Type B pancreatic cell (in vitro differentiated cells): ENCODE data around the gene TTC33. TPM values are rescaled to one million over a fixed set of nuclear protein-coding genes. Genes with fewer than 3 reads are reported as not detected.

Experiments
- DNase-seq: peaks from one replicate; pipeline ENCODE4 v3.0.0; 2021; ENCODE audit warnings: mixed read lengths; ENCODE audit not compliant: unreplicated experiment; ENCODE audit errors: extremely low spot score
- H3K27ac Mint-ChIP-seq: 2 replicates; pipeline ENCODE4 v1.8.0; 2021; ENCODE audit warnings: mild to moderate bottlenecking, mixed read lengths
- H3K27me3 Mint-ChIP-seq: 2 replicates; pipeline ENCODE4 v1.8.0; 2021; ENCODE audit warnings: mixed read lengths
- H3K36me3 Mint-ChIP-seq: 2 replicates; pipeline ENCODE4 v1.8.0; 2021; ENCODE audit warnings: mixed read lengths
- H3K4me1 Mint-ChIP-seq: one replicate; pipeline ENCODE4 v1.8.0; 2021; ENCODE audit warnings: mixed read lengths; ENCODE audit not compliant: unreplicated experiment
- H3K4me3 Mint-ChIP-seq: 2 replicates; pipeline ENCODE4 v1.8.0; 2021; ENCODE audit warnings: mild to moderate bottlenecking, mixed read lengths
- H3K9me3 Mint-ChIP-seq: 2 replicates; pipeline ENCODE4 v1.8.0; 2021; ENCODE audit warnings: mixed read lengths
- total RNA-seq: library from RNA; stranded (reverse); gene quantifications from 2 replicates; pipeline ENCODE4 v1.2.1, GENCODE V29; 2021; ENCODE audit warnings: low replicate concordance
- TF ChIP-seq, protein P1 (sequence below): fragments of 200-600 bp; sonication (generic); conservative IDR thresholded peaks from 2 replicates; pipeline ENCODE4 v1.5.0; 2021; ENCODE audit warnings: antibody characterized with exemption, mild to moderate bottlenecking

TTC33 gene
- total RNA-seq, 1 donor from 2014 or later: 15.8 TPM

DNA sequence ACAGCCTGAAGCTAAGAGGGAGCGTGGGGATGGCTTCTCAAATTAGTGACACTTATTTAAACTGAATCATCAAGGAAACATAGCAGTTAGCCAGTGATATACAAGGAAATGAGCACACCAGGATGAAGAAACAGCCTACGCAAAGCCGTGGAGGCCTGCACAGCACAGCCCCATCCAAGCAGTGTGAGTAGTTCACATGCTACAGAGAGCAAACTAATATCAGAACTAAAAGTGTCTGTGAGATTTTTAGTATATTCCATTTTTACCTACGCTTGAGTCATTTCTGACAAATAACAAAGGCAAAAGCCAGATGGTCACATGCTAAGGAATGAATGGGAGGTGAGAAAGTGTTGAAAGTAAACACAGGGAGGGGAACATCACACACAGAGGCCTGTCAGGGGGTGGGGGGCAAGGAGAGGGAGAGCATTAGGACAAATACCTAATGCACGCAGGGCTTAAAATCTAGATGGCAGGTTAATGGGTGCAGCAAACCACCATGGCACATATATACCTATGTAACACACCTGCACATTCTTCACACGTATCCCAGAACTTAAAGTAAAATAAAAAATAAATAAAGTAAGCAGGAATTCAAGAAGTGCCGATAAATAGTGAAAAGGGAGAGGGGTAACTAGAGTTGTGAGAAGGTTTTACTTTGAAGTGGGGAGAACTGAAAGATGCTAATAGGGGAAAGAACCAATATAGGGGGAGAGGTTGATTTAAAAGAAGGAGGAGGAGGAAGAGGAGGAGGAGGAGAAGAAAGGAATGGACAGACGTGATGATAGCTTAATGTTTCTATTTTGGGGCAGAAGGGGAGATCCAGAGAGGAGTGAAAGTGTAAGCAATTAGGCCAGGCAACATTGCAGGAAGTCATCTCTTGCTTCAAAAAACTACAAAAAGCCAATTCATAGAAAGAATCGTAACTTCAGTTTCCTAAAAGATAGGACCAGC lies 177.0 kb downstream of the TTC33 start:
- Mint-ChIP-seq H3K27ac (no peak overlapping the region), H3K36me3 (no peaks in the 10 kb centered on the region), H3K4me3 (no peak overlapping the region), H3K27me3 (no peaks in the 10 kb centered on the region), H3K9me3 (no peaks in the 10 kb centered on the region), H3K4me1 (peaks cover 11% of the 10 kb centered on the region)
- TF ChIP-seq, protein P1, sequence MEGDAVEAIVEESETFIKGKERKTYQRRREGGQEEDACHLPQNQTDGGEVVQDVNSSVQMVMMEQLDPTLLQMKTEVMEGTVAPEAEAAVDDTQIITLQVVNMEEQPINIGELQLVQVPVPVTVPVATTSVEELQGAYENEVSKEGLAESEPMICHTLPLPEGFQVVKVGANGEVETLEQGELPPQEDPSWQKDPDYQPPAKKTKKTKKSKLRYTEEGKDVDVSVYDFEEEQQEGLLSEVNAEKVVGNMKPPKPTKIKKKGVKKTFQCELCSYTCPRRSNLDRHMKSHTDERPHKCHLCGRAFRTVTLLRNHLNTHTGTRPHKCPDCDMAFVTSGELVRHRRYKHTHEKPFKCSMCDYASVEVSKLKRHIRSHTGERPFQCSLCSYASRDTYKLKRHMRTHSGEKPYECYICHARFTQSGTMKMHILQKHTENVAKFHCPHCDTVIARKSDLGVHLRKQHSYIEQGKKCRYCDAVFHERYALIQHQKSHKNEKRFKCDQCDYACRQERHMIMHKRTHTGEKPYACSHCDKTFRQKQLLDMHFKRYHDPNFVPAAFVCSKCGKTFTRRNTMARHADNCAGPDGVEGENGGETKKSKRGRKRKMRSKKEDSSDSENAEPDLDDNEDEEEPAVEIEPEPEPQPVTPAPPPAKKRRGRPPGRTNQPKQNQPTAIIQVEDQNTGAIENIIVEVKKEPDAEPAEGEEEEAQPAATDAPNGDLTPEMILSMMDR: no peak
- no peak for DNase-seq

DNA sequence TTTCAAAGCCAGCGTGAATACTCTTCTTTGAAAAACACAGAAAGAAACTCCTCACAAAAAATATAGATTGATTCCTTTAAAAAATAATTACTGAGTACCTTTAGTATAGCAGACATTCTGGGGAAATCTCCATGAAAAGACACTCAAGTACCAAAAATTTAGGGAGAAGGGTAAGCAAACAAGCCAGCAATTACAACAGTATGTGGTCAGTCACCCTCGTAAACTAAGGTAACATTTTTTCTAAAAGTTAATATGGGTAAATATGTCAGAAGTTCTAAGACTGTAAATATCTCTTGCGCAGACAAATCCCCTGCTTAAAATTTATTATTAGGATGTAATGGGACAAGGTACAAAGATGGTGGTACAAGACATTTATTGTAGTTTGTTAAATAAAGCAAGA lies 178.0 kb downstream of the TTC33 start:
- Mint-ChIP-seq H3K27ac (no peak overlapping the region), H3K9me3 (no peaks in the 10 kb centered on the region), H3K36me3 (no peaks in the 10 kb centered on the region), H3K4me1 (peaks cover 11% of the 10 kb centered on the region), H3K4me3 (no peak overlapping the region), H3K27me3 (no peaks in the 10 kb centered on the region)
- TF ChIP-seq, protein P1: no peak
- no peak for DNase-seq

GRCh38 chr5:40575921-40576320 lies 179.8 kb downstream of the TTC33 start:
- Mint-ChIP-seq H3K27me3 (no peaks in the 10 kb centered on the region), H3K36me3 (no peaks in the 10 kb centered on the region), H3K4me3 (no peak overlapping the region), H3K9me3 (peaks cover 1% of the 10 kb centered on the region), H3K27ac (no peak overlapping the region), H3K4me1 (peaks cover 11% of the 10 kb centered on the region)
- TF ChIP-seq, protein P1: no peak
- DNase-seq: no peak

DNA sequence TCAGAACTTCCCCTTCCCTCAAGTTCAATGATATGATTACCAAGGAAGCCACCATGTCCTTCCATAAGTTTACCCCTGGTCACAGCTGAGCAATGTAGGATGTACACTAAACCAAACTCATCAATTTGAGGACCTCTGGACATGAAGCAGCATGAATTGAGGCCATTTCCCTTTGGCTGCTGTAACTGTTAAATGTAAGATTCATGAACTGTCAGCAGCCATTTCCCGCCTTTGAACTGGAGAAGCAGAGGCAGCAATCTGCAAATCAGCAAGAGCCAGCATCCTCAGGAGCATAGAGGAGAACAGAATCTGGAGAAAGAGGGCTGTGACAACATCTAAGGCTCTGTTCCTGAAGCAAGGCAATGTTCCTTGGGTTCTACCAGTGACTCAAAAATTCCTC lies 180.3 kb downstream of the TTC33 start:
- Mint-ChIP-seq H3K4me3 (no peak overlapping the region), H3K27ac (no peak overlapping the region), H3K27me3 (no peaks in the 10 kb centered on the region), H3K9me3 (peaks cover 6% of the 10 kb centered on the region), H3K4me1 (peaks cover 11% of the 10 kb centered on the region), H3K36me3 (no peaks in the 10 kb centered on the region)
- TF ChIP-seq, protein P1: no peak
- no peak for DNase-seq

GRCh38 chr5:40572937-40573336 lies 182.8 kb downstream of the TTC33 start:
- H3K36me3 Mint-ChIP-seq: no peaks in the 10 kb centered on the region
- H3K4me1 Mint-ChIP-seq: peaks cover 7% of the 10 kb centered on the region
- no peak overlapping the region for H3K27ac Mint-ChIP-seq

More at GRCh38 chr5:40572937-40573336, 182.8 kb downstream of the TTC33 start:
- TF ChIP-seq, protein P1: no peak
- no peak for DNase-seq
- Mint-ChIP-seq H3K4me3 (no peak overlapping the region), H3K27me3 (no peaks in the 10 kb centered on the region), H3K9me3 (peaks cover 12% of the 10 kb centered on the region)
